Measurements from ENCODE around the gene TPP1.

- TF ChIP-seq CTCF (IDR thresholded peaks at IDR 0.05; ENCODE audit: poor library complexity) (no peak), EZH2 (IDR thresholded peaks at IDR 0.05; ENCODE audit: borderline replicate concordance) (no peak), EZH2phosphoT487 (IDR thresholded peaks at IDR 0.05; ENCODE audit: low read depth, severe bottlenecking, unreplicated experiment) (no peak)
Observed at GRCh38 chr11:6653097-6653496, 33.9 kb upstream of the TPP1 start.
